ENCODE data around the gene ALDH3A1.

ALDH3A1 gene

GRCh38 chr17:19741832-19742457 lies 6.2 kb downstream of the ALDH3A1 start:
- peaks cover 3% of the 10 kb centered on the region for H3K4me1 Mint-ChIP-seq
- H3K4me3 Mint-ChIP-seq = no peak overlapping the region
- peaks cover 21% of the 10 kb centered on the region for H3K27me3 Mint-ChIP-seq
- no peak overlapping the region for H3K27ac Mint-ChIP-seq
- H3K36me3 Mint-ChIP-seq = no peaks in the 10 kb centered on the region
- CTCF ChIA-PET = interaction anchor here (1.2 to 2.0 kb wide), 2 partner anchors 21 to 379 kb away, joined by 3 to 8 read pairs; no protein-coding TSS in a partner anchor
- no peaks in the 10 kb centered on the region for H3K9me3 Mint-ChIP-seq
- DNase-seq = no peak

- no peak overlapping the region for H3K4me3 Mint-ChIP-seq
- peaks cover 18% of the 10 kb centered on the region for H3K27me3 Mint-ChIP-seq
- no peaks in the 10 kb centered on the region for H3K36me3 Mint-ChIP-seq
- CTCF ChIA-PET = interaction anchor here (0.9 kb wide), 1 partner anchor 13 kb away, joined by 3 read pairs; no protein-coding TSS in a partner anchor
- no peak for DNase-seq
- no peaks in the 10 kb centered on the region for H3K9me3 Mint-ChIP-seq
- H3K4me1 Mint-ChIP-seq = peaks cover 3% of the 10 kb centered on the region
- H3K27ac Mint-ChIP-seq = no peak overlapping the region
These were observed 7.2 kb downstream of the ALDH3A1 start for GRCh38 chr17:19740933-19741332.

- peaks cover 13% of the 10 kb centered on the region for H3K27me3 Mint-ChIP-seq
- no peaks in the 10 kb centered on the region for H3K9me3 Mint-ChIP-seq
- peaks cover 3% of the 10 kb centered on the region for H3K4me1 Mint-ChIP-seq
- H3K36me3 Mint-ChIP-seq = no peaks in the 10 kb centered on the region
- no peak overlapping the region for H3K27ac Mint-ChIP-seq
- no peak overlapping the region for H3K4me3 Mint-ChIP-seq
- DNase-seq = no peak
- CTCF ChIA-PET = no interaction called here
These were observed 8.6 kb downstream of the ALDH3A1 start for GRCh38 chr17:19739241-19740201.

- Mint-ChIP-seq H3K27me3 (peaks cover 6% of the 10 kb centered on the region), H3K4me1 (no peaks in the 10 kb centered on the region), H3K27ac (no peak overlapping the region), H3K4me3 (no peak overlapping the region), H3K9me3 (no peaks in the 10 kb centered on the region), H3K36me3 (no peaks in the 10 kb centered on the region)
- DNase-seq = no peak
- CTCF ChIA-PET = no interaction called here
These were observed 9.3 kb downstream of the ALDH3A1 start for GRCh38 chr17:19738757-19739156.

GRCh38 chr17:19738073-19738449 lies 10.0 kb downstream of the ALDH3A1 start:
- CTCF ChIA-PET = interaction anchor here (1.3 kb wide), 1 partner anchor 25 kb away, joined by 3 read pairs; no protein-coding TSS in a partner anchor

GRCh38 chr17:19737305-19738072 lies 10.6 kb downstream of the ALDH3A1 start:
- Mint-ChIP-seq H3K9me3 (no peaks in the 10 kb centered on the region), H3K4me3 (no peak overlapping the region), H3K36me3 (no peaks in the 10 kb centered on the region), H3K27ac (no peak overlapping the region), H3K27me3 (peaks cover 4% of the 10 kb centered on the region), H3K4me1 (no peaks in the 10 kb centered on the region)
- no peak for DNase-seq
- CTCF ChIA-PET = interaction anchor here (1.3 kb wide), 1 partner anchor 25 kb away, joined by 3 read pairs; no protein-coding TSS in a partner anchor

More at GRCh38 chr17:19738073-19738449, 10.0 kb downstream of the ALDH3A1 start:
- peaks cover 4% of the 10 kb centered on the region for H3K27me3 Mint-ChIP-seq
- no peak overlapping the region for H3K27ac Mint-ChIP-seq
- no peak overlapping the region for H3K4me3 Mint-ChIP-seq
- no peaks in the 10 kb centered on the region for H3K4me1 Mint-ChIP-seq
- DNase-seq = no peak
- H3K36me3 Mint-ChIP-seq = no peaks in the 10 kb centered on the region
- H3K9me3 Mint-ChIP-seq = no peaks in the 10 kb centered on the region

- DNase-seq = no peak
- peaks cover 12% of the 10 kb centered on the region for H3K27me3 Mint-ChIP-seq
- H3K4me3 Mint-ChIP-seq = no peak overlapping the region
- CTCF ChIA-PET = interaction anchor here (0.7 kb wide), 1 partner anchor 9 kb away, joined by 4 read pairs; no protein-coding TSS in a partner anchor
- no peaks in the 10 kb centered on the region for H3K36me3 Mint-ChIP-seq
- no peaks in the 10 kb centered on the region for H3K4me1 Mint-ChIP-seq
- no peaks in the 10 kb centered on the region for H3K9me3 Mint-ChIP-seq
- H3K27ac Mint-ChIP-seq = no peak overlapping the region
These were observed 12.0 kb downstream of the ALDH3A1 start for GRCh38 chr17:19736071-19736470.

- Mint-ChIP-seq H3K27me3 (peaks cover 22% of the 10 kb centered on the region), H3K4me3 (no peak overlapping the region), H3K9me3 (no peaks in the 10 kb centered on the region), H3K4me1 (no peaks in the 10 kb centered on the region), H3K27ac (no peak overlapping the region), H3K36me3 (no peaks in the 10 kb centered on the region)
- CTCF ChIA-PET = interaction anchor here (0.6 to 0.9 kb wide), 3 partner anchors 19 to 51 kb away, joined by 3 read pairs; no protein-coding TSS in a partner anchor
- DNase-seq = no peak
These were observed 14.1 kb downstream of the ALDH3A1 start for GRCh38 chr17:19733953-19734526.

GRCh38 chr17:19731626-19732025 lies 16.5 kb downstream of the ALDH3A1 start:
- peaks cover 22% of the 10 kb centered on the region for H3K27me3 Mint-ChIP-seq
- H3K36me3 Mint-ChIP-seq = no peaks in the 10 kb centered on the region
- H3K4me1 Mint-ChIP-seq = no peaks in the 10 kb centered on the region
- H3K27ac Mint-ChIP-seq = no peak overlapping the region
- CTCF ChIA-PET = no interaction called here
- no peak overlapping the region for H3K4me3 Mint-ChIP-seq
- no peaks in the 10 kb centered on the region for H3K9me3 Mint-ChIP-seq
- no peak for DNase-seq

- H3K4me1 Mint-ChIP-seq = no peaks in the 10 kb centered on the region
- no peak overlapping the region for H3K4me3 Mint-ChIP-seq
- CTCF ChIA-PET = no interaction called here
- no peak overlapping the region for H3K27ac Mint-ChIP-seq
- no peak for DNase-seq
- no peaks in the 10 kb centered on the region for H3K9me3 Mint-ChIP-seq
- peaks cover 22% of the 10 kb centered on the region for H3K27me3 Mint-ChIP-seq
- no peaks in the 10 kb centered on the region for H3K36me3 Mint-ChIP-seq
These were observed 17.3 kb downstream of the ALDH3A1 start for GRCh38 chr17:19730843-19731242.

GRCh38 chr17:19729900-19730299 lies 18.2 kb downstream of the ALDH3A1 start:
- CTCF ChIA-PET = no interaction called here
- no peak for DNase-seq
- peaks cover 21% of the 10 kb centered on the region for H3K27me3 Mint-ChIP-seq
- no peaks in the 10 kb centered on the region for H3K9me3 Mint-ChIP-seq
- no peak overlapping the region for H3K4me3 Mint-ChIP-seq
- H3K4me1 Mint-ChIP-seq = peaks cover 7% of the 10 kb centered on the region
- no peaks in the 10 kb centered on the region for H3K36me3 Mint-ChIP-seq
- H3K27ac Mint-ChIP-seq = no peak overlapping the region

GRCh38 chr17:19728084-19728495 lies 20.0 kb downstream of the ALDH3A1 start:
- peaks cover 32% of the 10 kb centered on the region for H3K27me3 Mint-ChIP-seq
- H3K4me3 Mint-ChIP-seq = no peak overlapping the region
- H3K36me3 Mint-ChIP-seq = no peaks in the 10 kb centered on the region
- H3K9me3 Mint-ChIP-seq = no peaks in the 10 kb centered on the region
- no peak for DNase-seq
- CTCF ChIA-PET = interaction anchor here (0.7 to 1.4 kb wide), 2 partner anchors 13 to 213 kb away, joined by 3 read pairs; no protein-coding TSS in a partner anchor
- H3K4me1 Mint-ChIP-seq = peaks cover 17% of the 10 kb centered on the region
- no peak overlapping the region for H3K27ac Mint-ChIP-seq

- H3K27ac Mint-ChIP-seq = no peak overlapping the region
- CTCF ChIA-PET = interaction anchor here (1.4 kb wide), 1 partner anchor 13 kb away, joined by 3 read pairs; no protein-coding TSS in a partner anchor
- peaks cover 32% of the 10 kb centered on the region for H3K27me3 Mint-ChIP-seq
- no peak overlapping the region for H3K4me3 Mint-ChIP-seq
- H3K9me3 Mint-ChIP-seq = no peaks in the 10 kb centered on the region
- no peak for DNase-seq
- H3K36me3 Mint-ChIP-seq = no peaks in the 10 kb centered on the region
- H3K4me1 Mint-ChIP-seq = peaks cover 17% of the 10 kb centered on the region
These were observed 20.5 kb downstream of the ALDH3A1 start for GRCh38 chr17:19727501-19728078.
